Stimulated activated CD4-positive, alpha-beta T cell treated with anti-CD3 and anti-CD28 coated beads, Interleukin-15, amount 100 ng/mL, for 24 hours (primary cell): ENCODE measurements around the gene MRPL4.
A peak's percentile ranks its signal among the peaks of the same experiment; 100 is the strongest.

Experiments
- DNase-seq: peaks from one replicate; pipeline ENCODE4 v3.0.0-alpha.2; 2020

The MRPL4 gene

GRCh38 chr19:10290357-10290875, 38.4 kb downstream of the MRPL4 start:
- DNase-seq: peak; percentile 29

- DNase-seq: peak; percentile 73
Measured at GRCh38 chr19:10290876-10291553, 39.0 kb downstream of the MRPL4 start.

- DNase-seq: no peak
Measured at GRCh38 chr19:10291554-10292205, 39.7 kb downstream of the MRPL4 start.

- peak; percentile 84 for DNase-seq
Measured at GRCh38 chr19:10292206-10292788, 40.3 kb downstream of the MRPL4 start.

- peak; percentile 29 for DNase-seq
Measured at GRCh38 chr19:10292789-10293636, 41.0 kb downstream of the MRPL4 start.

- no peak for DNase-seq
Measured at GRCh38 chr19:10293637-10294367, 41.8 kb downstream of the MRPL4 start.

GRCh38 chr19:10294368-10294697, 42.3 kb downstream of the MRPL4 start:
- DNase-seq: peak; percentile 23

GRCh38 chr19:10295305-10295846, 43.4 kb downstream of the MRPL4 start:
- DNase-seq: peak; percentile 69

GRCh38 chr19:10295847-10296591, 44.0 kb downstream of the MRPL4 start:
- no peak for DNase-seq

- no peak for DNase-seq
Measured at GRCh38 chr19:10299545-10300458, 47.8 kb downstream of the MRPL4 start.

- DNase-seq: no peak
Measured at GRCh38 chr19:10305139-10305806, 53.3 kb downstream of the MRPL4 start.

GRCh38 chr19:10306327-10306726, 54.3 kb downstream of the MRPL4 start:
- no peak for DNase-seq

GRCh38 chr19:10309423-10309822, 57.4 kb downstream of the MRPL4 start, which contains the start of gene ZGLP1:
Gene ZGLP1, minus strand, starts transcription at chr19:10309815.
- DNase-seq: no peak
